ENCODE results near the gene EFL1.

The EFL1 gene

DNA sequence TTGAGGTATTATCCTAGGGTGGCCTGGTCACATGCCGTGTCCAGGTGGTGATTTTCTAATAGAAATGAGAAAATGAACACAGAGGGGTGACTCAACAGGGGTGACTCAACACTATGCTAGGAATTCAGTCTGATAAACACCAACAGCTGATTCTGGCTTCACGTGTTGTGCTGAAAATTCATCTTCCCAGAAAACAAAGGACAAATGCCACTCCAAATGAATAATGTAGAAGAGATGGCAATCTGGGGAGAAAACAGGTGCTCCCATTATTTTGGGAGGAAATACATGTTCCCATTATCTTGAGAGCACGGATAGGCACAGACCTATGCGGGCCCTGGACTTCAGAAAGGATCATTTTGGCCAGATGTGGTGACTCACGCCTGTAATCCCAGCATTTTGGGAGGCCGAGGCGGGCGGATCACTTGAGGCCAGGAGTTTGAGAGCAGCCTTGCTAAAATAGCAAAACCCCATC is 115.5 kb downstream of the EFL1 start:
- Histone ChIP-seq H3K36me3 (ENCODE audit: control insufficient read depth, insufficient read depth, low read length) (peaks cover 11% of the 10 kb centered on the region), H3K4me3 (ENCODE audit: low read depth, low read length) (no peak overlapping the region), H3K27ac (ENCODE audit: low read depth, low read length) (no peak overlapping the region; the same call in 1 of the 2 replicates), H3K9me3 (ENCODE audit: control insufficient read depth, insufficient read depth, low read depth, low read length) (no peaks in the 10 kb centered on the region), H3K9ac (ENCODE audit: low read length) (no peak overlapping the region), H3K27me3 (ENCODE audit: control insufficient read depth, insufficient read depth, low read length) (no peaks in the 10 kb centered on the region), H3K4me1 (ENCODE audit: control insufficient read depth, insufficient read depth, low read length) (no peaks in the 10 kb centered on the region)

- Histone ChIP-seq H3K27me3 (ENCODE audit: control insufficient read depth, insufficient read depth, low read length) (no peaks in the 10 kb centered on the region), H3K4me3 (ENCODE audit: low read depth, low read length) (no peak overlapping the region), H3K36me3 (ENCODE audit: control insufficient read depth, insufficient read depth, low read length) (peaks cover 7% of the 10 kb centered on the region), H3K9ac (ENCODE audit: low read length) (no peak overlapping the region), H3K9me3 (ENCODE audit: control insufficient read depth, insufficient read depth, low read depth, low read length) (no peaks in the 10 kb centered on the region), H3K4me1 (ENCODE audit: control insufficient read depth, insufficient read depth, low read length) (no peaks in the 10 kb centered on the region), H3K27ac (ENCODE audit: low read depth, low read length) (no peak overlapping the region; the same call in 1 of the 2 replicates)
Measured at GRCh38 chr15:82146576-82146975, 116.0 kb downstream of the EFL1 start.

DNA sequence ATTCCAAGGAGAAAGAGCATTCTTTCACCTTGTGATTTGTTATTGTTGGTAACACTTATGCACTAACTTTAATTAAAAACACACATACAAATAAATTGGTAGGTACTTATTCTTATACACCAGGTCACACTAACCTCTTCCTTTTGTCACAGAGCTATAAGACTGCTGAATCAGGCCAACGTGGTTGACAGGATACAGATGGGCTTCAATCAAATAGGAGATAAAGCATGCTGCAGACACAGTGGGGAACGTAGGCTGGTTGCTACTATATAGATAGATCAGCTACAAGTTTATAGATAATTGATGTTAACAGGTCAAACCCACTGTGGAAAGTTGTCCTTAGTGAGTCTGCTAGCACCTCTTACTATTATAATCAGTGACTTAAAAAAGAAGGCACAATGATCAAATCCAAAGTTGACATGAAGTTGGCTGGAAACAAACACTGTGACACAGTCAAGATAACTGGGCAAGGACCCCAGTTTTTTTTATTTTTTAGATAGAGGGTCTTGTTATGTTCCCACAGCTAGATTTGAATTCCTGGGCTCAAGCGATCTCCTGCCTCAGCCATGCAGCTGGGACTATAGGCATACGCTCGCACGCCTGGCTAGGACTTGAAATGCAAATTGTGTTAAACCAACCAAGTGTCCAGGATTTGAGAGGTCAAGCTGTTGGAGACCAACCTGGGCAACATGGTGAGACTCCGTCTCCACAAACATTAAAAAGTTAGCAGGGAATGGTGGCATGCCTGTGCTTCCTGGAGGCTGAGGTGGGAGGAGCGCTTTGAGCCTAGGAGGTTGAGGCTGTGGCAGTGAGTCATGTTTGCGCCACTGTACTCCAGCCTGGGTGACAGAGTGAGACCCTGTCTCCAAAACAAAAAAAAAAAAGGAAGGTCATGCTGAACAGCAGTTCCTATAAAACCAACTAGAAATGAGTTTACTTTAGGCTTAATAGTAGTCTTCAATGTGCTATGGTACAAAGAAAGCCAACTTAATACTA is 118.8 kb downstream of the EFL1 start:
- no peaks in the 10 kb centered on the region for H3K9me3 ChIP-seq (ENCODE audit: control insufficient read depth, insufficient read depth, low read depth, low read length)
- no peaks in the 10 kb centered on the region for H3K4me1 ChIP-seq (ENCODE audit: control insufficient read depth, insufficient read depth, low read length)
- peaks cover under 1% of the 10 kb centered on the region; the same call in 1 of the 2 replicates for H3K36me3 ChIP-seq (ENCODE audit: control insufficient read depth, insufficient read depth, low read length)
- no peak overlapping the region for H3K27ac ChIP-seq (ENCODE audit: low read depth, low read length)
- H3K27me3 ChIP-seq (ENCODE audit: control insufficient read depth, insufficient read depth, low read length), result no peaks in the 10 kb centered on the region
- H3K9ac ChIP-seq (ENCODE audit: low read length), result no peak overlapping the region
- no peak overlapping the region for H3K4me3 ChIP-seq (ENCODE audit: low read depth, low read length)

GRCh38 chr15:82140886-82141285 is 121.6 kb downstream of the EFL1 start:
- H3K4me1 ChIP-seq (ENCODE audit: control insufficient read depth, insufficient read depth, low read length), result no peaks in the 10 kb centered on the region
- no peaks in the 10 kb centered on the region for H3K27me3 ChIP-seq (ENCODE audit: control insufficient read depth, insufficient read depth, low read length)
- no peak overlapping the region for H3K27ac ChIP-seq (ENCODE audit: low read depth, low read length)
- H3K9me3 ChIP-seq (ENCODE audit: control insufficient read depth, insufficient read depth, low read depth, low read length), result no peaks in the 10 kb centered on the region
- no peak overlapping the region for H3K4me3 ChIP-seq (ENCODE audit: low read depth, low read length)
- H3K9ac ChIP-seq (ENCODE audit: low read length), result no peak overlapping the region
- peaks cover 18% of the 10 kb centered on the region for H3K36me3 ChIP-seq (ENCODE audit: control insufficient read depth, insufficient read depth, low read length)

DNA sequence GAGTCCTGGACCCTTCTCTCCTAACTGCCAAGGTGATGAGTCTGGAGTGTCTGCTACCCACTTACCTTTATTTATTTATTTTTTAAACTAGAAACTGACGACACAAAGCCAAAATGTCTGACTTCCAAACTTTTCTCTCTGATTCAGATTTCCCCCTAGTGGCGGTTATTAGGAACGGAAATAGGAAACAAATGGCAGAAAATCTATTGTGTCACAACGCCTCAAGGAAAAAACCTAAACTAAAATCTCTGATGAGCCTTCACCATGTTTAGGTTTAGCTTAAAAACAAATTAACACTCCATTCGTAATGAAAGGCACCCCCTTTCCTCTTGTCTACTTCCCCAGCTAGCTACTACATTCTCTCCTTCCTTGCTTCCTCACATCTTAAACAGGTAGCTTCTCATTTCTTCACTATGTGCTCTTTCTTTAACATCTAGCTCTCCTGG is 122.7 kb downstream of the EFL1 start:
- Histone ChIP-seq H3K9ac (ENCODE audit: low read length) (no peak overlapping the region), H3K4me3 (ENCODE audit: low read depth, low read length) (no peak overlapping the region), H3K4me1 (ENCODE audit: control insufficient read depth, insufficient read depth, low read length) (no peaks in the 10 kb centered on the region), H3K36me3 (ENCODE audit: control insufficient read depth, insufficient read depth, low read length) (peaks cover 20% of the 10 kb centered on the region), H3K27me3 (ENCODE audit: control insufficient read depth, insufficient read depth, low read length) (no peaks in the 10 kb centered on the region), H3K9me3 (ENCODE audit: control insufficient read depth, insufficient read depth, low read depth, low read length) (no peaks in the 10 kb centered on the region), H3K27ac (ENCODE audit: low read depth, low read length) (no peak overlapping the region)

DNA sequence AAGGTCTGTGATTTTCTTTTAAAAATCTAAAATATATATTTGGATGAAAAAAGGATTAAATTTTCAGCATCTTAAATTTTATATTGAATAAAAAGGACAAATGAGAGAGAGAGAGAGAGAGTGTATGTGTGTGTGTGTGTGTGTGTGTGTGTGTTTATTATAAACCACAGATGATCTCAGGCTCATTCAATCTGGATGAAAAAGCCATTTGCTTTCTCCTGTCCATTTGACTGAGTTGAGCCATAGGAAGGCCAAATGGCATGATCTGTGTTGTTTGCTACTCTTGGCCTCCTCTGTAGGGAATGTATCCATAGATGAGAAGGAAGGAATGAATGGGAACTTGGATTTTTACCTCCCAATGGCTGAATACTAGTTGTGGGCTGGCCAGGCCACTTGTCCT is 124.2 kb downstream of the EFL1 start:
- Histone ChIP-seq H3K36me3 (ENCODE audit: control insufficient read depth, insufficient read depth, low read length) (peaks cover 20% of the 10 kb centered on the region), H3K27ac (ENCODE audit: low read depth, low read length) (no peak overlapping the region), H3K4me3 (ENCODE audit: low read depth, low read length) (no peak overlapping the region), H3K4me1 (ENCODE audit: control insufficient read depth, insufficient read depth, low read length) (no peaks in the 10 kb centered on the region), H3K9ac (ENCODE audit: low read length) (no peak overlapping the region), H3K27me3 (ENCODE audit: control insufficient read depth, insufficient read depth, low read length) (no peaks in the 10 kb centered on the region), H3K9me3 (ENCODE audit: control insufficient read depth, insufficient read depth, low read depth, low read length) (no peaks in the 10 kb centered on the region)

- H3K4me3 ChIP-seq (ENCODE audit: low read depth, low read length), result no peak overlapping the region
- no peaks in the 10 kb centered on the region for H3K9me3 ChIP-seq (ENCODE audit: control insufficient read depth, insufficient read depth, low read depth, low read length)
- H3K9ac ChIP-seq (ENCODE audit: low read length), result no peak overlapping the region
- H3K4me1 ChIP-seq (ENCODE audit: control insufficient read depth, insufficient read depth, low read length), result no peaks in the 10 kb centered on the region
- peaks cover 23% of the 10 kb centered on the region for H3K36me3 ChIP-seq (ENCODE audit: control insufficient read depth, insufficient read depth, low read length)
- H3K27me3 ChIP-seq (ENCODE audit: control insufficient read depth, insufficient read depth, low read length), result no peaks in the 10 kb centered on the region
- H3K27ac ChIP-seq (ENCODE audit: low read depth, low read length), result no peak overlapping the region
Measured at GRCh38 chr15:82137261-82137660, 125.3 kb downstream of the EFL1 start.

GRCh38 chr15:82136120-82136519 is 126.4 kb downstream of the EFL1 start:
- Histone ChIP-seq H3K4me3 (ENCODE audit: low read depth, low read length) (no peak overlapping the region), H3K4me1 (ENCODE audit: control insufficient read depth, insufficient read depth, low read length) (no peaks in the 10 kb centered on the region), H3K27me3 (ENCODE audit: control insufficient read depth, insufficient read depth, low read length) (no peaks in the 10 kb centered on the region), H3K9me3 (ENCODE audit: control insufficient read depth, insufficient read depth, low read depth, low read length) (no peaks in the 10 kb centered on the region), H3K9ac (ENCODE audit: low read length) (no peak overlapping the region), H3K27ac (ENCODE audit: low read depth, low read length) (no peak overlapping the region), H3K36me3 (ENCODE audit: control insufficient read depth, insufficient read depth, low read length) (peaks cover 23% of the 10 kb centered on the region)

DNA sequence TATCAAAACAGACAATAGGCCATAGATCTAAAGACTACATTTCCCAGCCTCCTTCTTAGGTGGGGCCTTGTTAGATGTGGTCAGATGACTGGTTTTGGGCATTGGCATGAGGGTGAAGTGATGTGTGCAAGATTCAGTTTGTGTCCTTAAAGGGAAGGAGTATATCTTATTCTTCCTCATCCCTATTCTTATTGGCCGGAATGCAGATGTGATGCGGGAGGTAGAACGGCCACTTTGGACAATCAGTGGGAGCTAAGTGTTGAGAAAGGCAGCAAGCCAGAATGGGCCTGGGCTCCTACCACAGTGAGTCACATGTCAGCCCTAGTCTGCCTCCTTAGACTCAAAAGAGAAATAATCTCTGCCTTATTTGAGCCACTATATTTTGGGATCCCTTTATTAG is 126.9 kb downstream of the EFL1 start:
- peaks cover 23% of the 10 kb centered on the region for H3K36me3 ChIP-seq (ENCODE audit: control insufficient read depth, insufficient read depth, low read length)
- no peak overlapping the region for H3K9ac ChIP-seq (ENCODE audit: low read length)
- no peaks in the 10 kb centered on the region for H3K9me3 ChIP-seq (ENCODE audit: control insufficient read depth, insufficient read depth, low read depth, low read length)
- no peak overlapping the region for H3K27ac ChIP-seq (ENCODE audit: low read depth, low read length)
- H3K4me3 ChIP-seq (ENCODE audit: low read depth, low read length), result no peak overlapping the region
- no peaks in the 10 kb centered on the region for H3K27me3 ChIP-seq (ENCODE audit: control insufficient read depth, insufficient read depth, low read length)
- no peaks in the 10 kb centered on the region for H3K4me1 ChIP-seq (ENCODE audit: control insufficient read depth, insufficient read depth, low read length)

DNA sequence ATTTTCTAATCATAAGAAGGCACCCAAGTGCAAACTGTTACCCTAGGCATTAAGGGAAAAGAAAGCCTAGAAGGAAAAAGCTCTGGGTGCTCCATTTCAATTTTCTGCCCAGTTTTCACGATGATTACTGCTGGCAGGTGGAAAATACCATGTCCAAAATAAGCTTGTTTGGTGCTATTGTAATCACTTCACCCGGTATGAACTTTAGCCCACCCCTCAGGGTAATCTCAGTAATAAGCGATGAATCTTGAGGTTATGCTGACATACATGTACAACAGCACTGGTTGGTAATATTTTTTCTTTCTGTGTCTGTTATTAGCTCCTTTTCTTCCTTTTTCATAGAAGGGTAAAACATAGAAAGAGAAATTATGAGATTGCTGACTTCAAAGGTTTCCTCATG is 128.1 kb downstream of the EFL1 start:
- H3K27ac ChIP-seq (ENCODE audit: low read depth, low read length), result no peak overlapping the region

GRCh38 chr15:82133251-82133650 is 129.3 kb downstream of the EFL1 start:
- no peak overlapping the region for H3K4me3 ChIP-seq (ENCODE audit: low read depth, low read length)
- H3K27me3 ChIP-seq (ENCODE audit: control insufficient read depth, insufficient read depth, low read length), result no peaks in the 10 kb centered on the region
- no peaks in the 10 kb centered on the region for H3K9me3 ChIP-seq (ENCODE audit: control insufficient read depth, insufficient read depth, low read depth, low read length)
- H3K27ac ChIP-seq (ENCODE audit: low read depth, low read length), result no peak overlapping the region
- H3K36me3 ChIP-seq (ENCODE audit: control insufficient read depth, insufficient read depth, low read length), result peaks cover 22% of the 10 kb centered on the region
- no peaks in the 10 kb centered on the region for H3K4me1 ChIP-seq (ENCODE audit: control insufficient read depth, insufficient read depth, low read length)
- no peak overlapping the region for H3K9ac ChIP-seq (ENCODE audit: low read length)

More for the DNA sequence above, 128.1 kb downstream of the EFL1 start:
- no peaks in the 10 kb centered on the region for H3K27me3 ChIP-seq (ENCODE audit: control insufficient read depth, insufficient read depth, low read length)
- no peak overlapping the region for H3K9ac ChIP-seq (ENCODE audit: low read length)
- H3K36me3 ChIP-seq (ENCODE audit: control insufficient read depth, insufficient read depth, low read length), result peaks cover 27% of the 10 kb centered on the region
- no peak overlapping the region for H3K4me3 ChIP-seq (ENCODE audit: low read depth, low read length)
- H3K4me1 ChIP-seq (ENCODE audit: control insufficient read depth, insufficient read depth, low read length), result no peaks in the 10 kb centered on the region
- H3K9me3 ChIP-seq (ENCODE audit: control insufficient read depth, insufficient read depth, low read depth, low read length), result no peaks in the 10 kb centered on the region
